HG03469 (cell line): ENCODE measurements around the gene ZCCHC2.

Experiments used
- ATAC-seq: cut with Tn5 transposase; IDR thresholded peaks from one replicate; pipeline ENCODE4 v1.9.1; 2021; ENCODE audit warnings: mild to moderate bottlenecking, moderate library complexity, moderate number of reproducible peaks; ENCODE audit not compliant: unreplicated experiment

ZCCHC2 gene

DNA sequence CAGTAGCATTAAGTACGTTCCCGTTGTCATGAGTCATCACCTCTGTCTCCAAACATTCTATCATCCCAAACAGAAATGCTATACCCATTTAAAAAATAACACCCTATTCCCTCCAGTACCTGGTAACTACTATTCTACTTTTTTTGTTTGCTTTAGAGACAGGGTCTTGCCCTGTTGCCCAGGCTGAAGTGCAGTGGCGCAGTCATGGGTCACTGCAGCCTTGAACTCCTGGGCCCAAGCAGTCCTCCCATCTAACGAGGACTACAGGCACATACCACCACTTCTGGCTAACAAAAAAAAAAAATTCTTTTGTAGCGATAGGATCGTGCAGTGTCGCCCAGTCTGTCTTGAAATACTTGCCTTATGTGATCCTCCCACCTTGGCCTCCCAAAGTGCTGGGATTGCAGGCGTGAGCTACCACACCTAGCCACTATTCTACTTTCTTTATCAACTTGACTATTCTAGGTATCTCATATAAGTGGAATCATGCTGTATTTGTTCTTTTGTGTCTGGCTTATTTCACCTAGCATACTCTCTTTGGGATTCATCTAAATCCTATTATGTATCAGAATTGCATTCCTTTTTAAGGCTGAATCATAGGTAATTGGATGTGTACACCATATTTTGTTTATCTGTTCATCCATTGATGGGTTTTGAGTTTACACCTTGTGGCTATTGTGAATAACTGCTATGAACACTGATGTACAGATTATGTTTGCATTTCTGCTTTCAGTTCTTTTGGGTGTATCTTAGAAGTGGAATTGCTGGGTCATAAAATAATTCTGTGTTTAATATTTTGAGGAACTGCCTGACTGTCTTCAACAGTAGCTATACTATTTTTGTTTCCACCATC lies 14.4 kb downstream of the ZCCHC2 start:
- ATAC-seq = no peak

- no peak for ATAC-seq
Measured at GRCh38 chr18:62537946-62538345, 15.1 kb downstream of the ZCCHC2 start.

- no peak for ATAC-seq
Measured at GRCh38 chr18:62538881-62539280, 16.1 kb downstream of the ZCCHC2 start.

GRCh38 chr18:62539284-62540165 lies 16.7 kb downstream of the ZCCHC2 start:
- no peak for ATAC-seq

DNA sequence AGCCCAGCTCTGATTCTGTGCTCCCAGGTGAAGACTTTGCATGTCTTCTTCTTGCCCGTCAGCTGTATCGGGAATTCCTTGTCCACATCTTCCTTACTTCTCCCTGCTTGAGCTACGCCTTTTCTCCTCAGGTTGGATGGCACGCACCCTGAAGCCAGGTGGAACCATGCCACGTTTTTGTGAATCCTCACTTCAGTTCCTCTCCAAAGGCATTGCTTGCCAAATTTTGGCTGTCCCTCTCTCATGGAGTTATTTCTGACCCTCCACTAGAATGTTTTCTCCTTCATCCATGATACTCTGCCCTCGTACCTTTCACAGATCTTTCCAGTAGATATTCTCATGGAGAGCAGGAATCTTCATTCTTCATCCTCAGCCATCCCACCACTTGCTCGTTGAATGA lies 20.2 kb downstream of the ZCCHC2 start:
- no peak for ATAC-seq

DNA sequence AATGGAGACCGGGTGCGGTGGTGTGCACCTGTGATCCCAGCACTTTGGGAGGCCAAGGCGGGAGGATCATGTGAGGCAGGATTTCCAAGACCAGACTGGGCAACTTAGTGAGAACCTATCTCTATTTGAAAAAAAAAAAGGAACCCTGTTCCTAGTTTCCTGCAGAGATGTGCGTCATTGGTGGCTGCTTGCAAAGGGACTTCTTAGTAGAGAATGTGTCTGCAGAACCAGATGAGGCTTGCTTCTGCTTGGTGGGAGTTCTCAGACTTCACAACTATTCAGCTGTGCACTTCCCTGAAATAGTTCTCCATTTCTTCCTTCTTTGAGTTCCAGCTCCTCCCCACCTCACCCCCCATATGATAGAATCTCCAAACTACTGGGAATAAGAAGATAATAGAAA lies 22.3 kb downstream of the ZCCHC2 start:
- ATAC-seq = no peak

DNA sequence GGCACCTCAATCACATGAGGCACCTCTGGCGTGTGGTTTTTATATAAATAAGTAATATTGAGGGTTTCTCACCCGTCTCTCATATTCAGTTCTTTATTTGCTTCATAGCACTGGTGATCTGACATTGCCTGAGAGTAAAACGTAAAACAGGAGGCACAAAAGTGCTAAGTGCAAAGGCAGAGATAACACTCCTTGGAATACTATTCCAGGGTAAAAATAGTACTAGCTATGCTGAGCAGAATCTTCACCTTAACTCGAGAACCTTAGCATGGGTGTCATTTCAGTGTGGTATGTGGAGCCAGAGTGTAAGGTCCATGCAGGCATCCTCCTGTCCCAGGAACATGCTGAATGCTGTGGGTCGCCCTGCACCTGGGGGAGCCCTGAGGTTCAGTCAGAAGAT lies 26.9 kb downstream of the ZCCHC2 start:
- no peak for ATAC-seq

DNA sequence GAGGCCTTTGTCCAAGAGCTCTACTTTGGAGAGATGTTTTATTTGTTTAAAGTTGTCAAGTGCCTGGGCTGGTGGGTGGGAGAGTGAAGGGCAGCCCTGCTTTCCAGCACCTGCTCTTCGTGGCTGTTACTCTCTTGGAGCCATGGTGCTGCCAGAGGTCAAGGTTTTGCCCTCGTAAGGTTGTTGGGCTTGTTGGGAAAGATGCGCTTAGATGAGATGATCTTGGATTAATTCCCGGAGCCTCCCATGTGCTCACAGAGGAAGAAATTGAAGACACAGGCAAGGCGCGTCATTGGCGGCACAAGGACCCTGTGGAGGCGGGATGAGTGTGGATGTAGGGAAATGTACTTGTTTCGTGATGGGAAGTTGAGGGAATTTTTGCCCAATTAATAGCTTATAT lies 27.9 kb downstream of the ZCCHC2 start:
- ATAC-seq = no peak

DNA sequence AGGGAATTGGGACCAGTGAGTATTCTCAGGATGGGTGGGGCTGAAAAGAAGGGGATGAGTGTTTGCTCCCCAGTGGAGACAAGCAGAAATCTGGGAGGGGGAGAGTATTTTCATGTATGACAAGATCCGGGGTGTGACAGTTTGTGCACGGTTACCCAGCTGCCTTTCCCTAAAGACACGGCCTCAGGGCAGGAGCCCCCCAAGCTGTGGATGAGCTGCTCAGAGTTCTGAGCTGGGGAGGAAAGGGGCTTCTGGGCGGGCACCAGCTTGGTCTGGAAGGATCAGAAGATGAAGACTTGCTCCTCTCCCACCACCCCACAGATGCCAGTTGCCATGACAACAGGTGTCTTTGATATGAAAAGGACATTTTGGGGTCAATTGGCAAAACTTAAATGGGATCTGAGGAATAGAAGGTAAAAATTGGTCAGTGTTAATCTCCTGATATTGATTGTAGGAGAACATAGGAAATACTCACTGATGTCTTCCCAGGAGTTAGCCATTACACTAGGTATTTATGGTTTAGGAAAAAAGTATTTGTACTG lies 29.2 kb downstream of the ZCCHC2 start:
- ATAC-seq = no peak

DNA sequence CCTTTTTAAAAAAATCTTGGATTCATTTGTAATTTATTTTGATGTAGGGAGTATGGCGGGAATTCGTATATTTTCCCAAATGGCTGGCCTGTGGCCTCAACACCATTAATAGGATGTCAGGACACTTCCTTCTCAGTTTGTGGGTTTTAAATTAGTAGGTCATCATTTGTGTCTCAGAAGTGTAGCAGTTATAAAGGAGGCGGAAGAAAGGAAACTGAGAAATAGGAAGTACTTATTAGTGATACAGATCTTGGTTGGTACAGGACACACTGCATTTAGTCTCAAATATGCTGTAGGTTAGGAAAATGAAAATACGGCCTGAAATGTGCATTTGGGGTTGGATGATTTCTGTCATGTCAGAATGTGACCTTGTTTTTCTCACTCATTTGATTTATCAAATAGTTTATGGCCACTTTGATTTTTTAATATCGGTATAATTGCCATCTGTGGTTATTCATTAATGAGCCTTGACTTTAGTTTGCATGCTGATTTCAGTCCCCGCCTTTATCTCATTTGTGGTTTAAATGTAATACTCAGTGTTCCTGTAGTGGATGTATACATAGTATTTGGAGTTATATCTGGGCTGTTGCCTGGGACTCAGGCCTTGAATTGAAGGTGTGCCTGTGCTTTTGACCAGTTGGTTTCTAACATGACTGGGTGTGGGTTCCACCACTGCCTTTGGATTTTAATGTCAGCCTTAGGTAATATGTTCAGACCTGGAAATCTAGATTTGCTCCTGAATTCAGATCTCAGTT lies 31.4 kb downstream of the ZCCHC2 start:
- no peak for ATAC-seq

GRCh38 chr18:62555135-62555534 lies 32.3 kb downstream of the ZCCHC2 start:
- no peak for ATAC-seq

DNA sequence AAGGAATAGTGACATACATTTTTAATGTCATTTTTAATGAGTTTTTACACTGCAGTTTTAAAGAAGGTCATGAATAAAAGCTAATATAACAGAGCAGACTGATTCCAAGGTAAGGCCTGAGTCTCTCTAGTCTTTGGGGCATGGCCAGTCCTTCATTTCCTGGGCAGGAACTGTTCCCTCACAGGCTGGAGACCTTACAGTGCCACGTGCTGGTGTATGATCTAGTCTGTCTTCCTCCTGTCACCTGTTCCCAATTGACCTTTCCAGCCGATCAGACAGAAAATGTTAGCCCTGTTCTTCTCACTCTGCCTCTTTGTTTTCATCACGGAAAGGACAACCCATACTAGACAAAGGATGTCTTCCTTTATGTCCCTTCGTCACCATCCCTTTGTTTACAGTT lies 33.6 kb downstream of the ZCCHC2 start:
- ATAC-seq = no peak

DNA sequence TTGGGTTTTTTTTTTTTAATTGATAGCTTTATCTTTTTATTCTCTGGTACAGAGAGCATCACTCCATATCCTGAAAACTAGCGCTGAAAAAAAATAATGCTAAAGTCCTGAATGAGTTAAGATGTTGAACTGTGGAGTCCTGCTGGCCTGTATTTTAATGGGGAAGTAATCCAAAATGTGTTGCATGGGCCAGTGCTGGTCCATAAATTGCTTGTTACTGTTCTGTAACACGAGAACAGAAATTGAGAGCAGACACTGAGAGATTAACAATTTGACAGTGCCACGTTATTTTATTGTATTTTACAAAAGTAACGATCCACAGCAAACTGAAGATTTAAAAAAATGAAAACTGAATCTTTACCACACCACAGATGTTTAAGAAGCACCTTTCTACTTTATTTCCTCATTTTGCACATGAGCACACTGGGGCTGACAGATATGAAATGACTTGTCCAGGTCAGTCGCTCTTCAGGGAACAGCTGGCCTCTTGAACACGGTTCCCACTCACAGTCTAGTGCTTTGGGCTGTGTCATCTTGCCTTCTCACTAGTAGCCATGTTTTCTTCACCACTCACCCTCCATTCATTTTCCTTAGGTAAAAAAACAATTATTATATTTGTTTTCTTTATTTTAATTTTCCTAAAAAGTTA lies 35.3 kb downstream of the ZCCHC2 start:
- no peak for ATAC-seq

- ATAC-seq = no peak
Measured at GRCh38 chr18:62564044-62564443, 41.2 kb downstream of the ZCCHC2 start.

GRCh38 chr18:62566199-62566598 lies 43.4 kb downstream of the ZCCHC2 start:
- no peak for ATAC-seq

GRCh38 chr18:62566818-62567217 lies 44.0 kb downstream of the ZCCHC2 start:
- no peak for ATAC-seq

DNA sequence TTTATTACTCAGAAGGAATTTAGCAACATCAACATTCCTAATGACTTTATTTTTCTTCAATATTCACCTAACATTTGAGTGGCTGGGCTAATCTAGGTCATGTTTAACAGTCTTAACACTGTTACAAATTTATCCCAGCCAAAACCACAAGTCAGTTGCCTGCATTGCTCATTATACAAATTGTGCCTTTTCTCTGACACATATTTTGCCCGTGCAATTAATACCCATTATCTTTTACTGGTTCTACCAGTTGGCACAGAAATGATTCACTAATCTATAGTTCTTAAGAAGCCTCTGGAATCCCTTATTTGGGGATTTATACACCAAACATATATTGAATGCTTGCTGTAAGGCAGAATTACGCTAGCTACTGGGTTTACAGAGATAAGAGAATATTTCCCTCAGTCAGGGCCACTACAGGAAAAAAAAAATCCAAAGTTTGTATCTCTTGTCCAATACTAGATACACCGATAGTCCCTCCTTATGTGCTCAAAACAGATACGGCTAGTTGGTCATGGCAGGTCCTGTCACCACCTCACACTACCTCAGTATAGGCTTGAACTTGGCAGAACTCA lies 46.3 kb downstream of the ZCCHC2 start:
- no peak for ATAC-seq

DNA sequence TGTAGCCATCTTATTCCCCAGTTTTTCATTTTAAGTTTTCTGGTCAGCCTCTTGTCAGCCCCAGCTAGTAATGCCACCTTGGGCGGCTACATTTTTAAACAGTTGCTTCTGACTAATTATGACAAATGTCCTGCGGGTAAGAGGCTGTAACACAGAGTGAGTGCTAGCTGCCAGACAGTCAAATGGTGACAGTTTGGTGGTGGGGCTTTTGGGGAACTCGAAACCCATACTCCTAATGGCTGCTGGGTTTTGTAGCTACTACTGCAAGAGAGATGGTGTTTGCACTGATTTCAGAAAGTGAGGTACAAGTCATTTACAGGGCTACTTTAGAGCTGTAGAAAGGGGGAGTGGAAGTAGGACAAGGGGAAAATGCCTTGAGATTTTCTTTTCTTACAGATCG lies 48.2 kb downstream of the ZCCHC2 start:
- ATAC-seq = no peak

- ATAC-seq = no peak
Measured at GRCh38 chr18:62571648-62572047, 48.8 kb downstream of the ZCCHC2 start.

DNA sequence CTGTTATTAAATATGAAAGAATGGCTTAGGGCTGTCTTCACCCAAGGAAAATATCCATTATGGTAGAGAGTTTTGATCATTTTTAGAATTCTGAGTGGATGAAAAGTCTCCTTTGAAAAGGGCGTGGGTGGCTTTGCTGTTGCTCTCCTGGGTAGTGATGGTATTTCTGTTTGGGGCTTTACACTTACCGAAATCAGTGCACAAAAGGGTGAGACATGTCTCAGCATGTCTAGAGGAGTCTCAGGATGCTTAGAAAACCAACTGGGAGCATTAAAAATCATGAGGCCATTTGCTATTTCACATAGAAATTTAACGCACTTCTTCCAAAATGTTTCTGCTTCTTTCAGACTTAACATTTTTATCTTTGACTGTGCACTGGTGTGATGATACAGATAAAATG lies 49.6 kb downstream of the ZCCHC2 start:
- ATAC-seq = no peak
